Middle frontal gyrus (tissue), 1 donor: ENCODE data around the gene PML.

ENCODE experiments used
- DNase-seq: peaks from one replicate; pipeline ENCODE4 v3.0.0-alpha.2; 2015; ENCODE audit warnings: low spot score; ENCODE audit errors: extremely low spot score

Gene PML

DNA sequence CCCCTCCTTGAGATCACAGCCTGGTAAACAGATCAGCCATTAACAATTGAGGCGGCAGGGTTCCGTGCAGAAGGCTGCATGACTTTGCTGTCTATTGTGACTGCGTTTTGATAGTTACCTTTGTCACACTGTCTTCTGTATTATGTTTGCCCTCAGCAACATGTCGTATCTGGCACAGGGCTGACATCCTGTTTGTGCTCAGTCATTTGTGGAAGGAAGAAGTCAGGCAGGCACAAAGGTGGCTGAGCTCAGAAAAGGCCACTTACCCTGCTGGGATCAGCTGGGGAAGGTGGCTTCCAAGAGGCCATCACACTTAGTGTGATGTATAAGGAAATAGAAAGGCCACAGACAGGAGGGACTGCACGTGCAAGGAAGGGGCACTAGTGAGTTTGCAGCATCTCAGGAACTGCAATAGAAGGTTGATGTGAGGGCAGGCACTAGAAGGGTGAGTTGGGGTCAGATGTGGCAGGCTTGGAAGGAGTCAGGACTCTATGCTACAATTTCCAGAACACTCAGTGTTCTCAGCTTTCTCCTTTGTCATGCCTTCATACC, 13.4 kb downstream of the PML start:
- DNase-seq: no peak

GRCh38 chr15:74008901-74009300, 14.4 kb downstream of the PML start:
- no peak for DNase-seq

GRCh38 chr15:74010929-74011540, 16.5 kb downstream of the PML start:
- no peak for DNase-seq

DNA sequence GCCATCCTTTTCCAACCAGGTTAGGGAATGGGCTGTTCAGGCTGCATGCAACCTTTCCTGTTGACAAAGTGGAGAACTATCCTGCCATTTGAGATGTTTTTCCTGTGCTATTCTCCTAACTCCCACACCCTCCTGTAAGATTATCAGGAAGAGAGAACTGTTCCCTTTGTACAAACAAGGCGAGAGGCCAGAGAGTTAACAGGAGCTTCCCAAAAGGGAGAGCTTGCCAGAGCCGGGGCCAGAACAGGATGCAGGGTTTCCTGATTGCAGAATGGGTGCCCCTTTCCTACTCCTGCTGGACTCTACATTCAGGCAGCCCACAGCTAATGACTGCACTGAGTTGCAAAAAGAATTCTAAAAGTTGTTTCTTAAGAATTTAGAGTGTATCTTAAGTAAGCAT, 17.1 kb downstream of the PML start:
- DNase-seq: no peak

DNA sequence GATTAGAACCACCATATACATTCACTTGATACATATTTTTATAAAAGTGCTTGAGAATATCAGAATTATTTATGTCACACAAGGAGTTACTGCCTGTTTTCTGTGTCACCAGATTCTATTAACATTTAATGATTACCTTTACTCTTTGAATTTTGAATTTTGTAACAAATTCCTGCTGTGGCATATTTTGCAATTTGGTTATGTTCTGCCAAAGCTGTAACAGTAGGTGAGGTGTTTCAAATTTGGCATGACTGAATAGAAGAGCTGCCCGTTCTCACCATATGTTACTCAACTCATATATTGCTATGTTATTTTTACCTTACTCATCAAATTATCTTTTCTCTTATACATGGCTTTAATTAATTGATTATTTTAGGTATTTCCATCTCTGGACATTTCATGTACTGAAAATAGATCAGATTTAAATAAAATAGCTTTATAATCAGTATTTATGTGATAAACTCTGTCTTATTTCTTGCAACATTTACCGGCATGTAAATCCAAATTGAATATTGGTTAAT, 18.9 kb downstream of the PML start:
- no peak for DNase-seq

DNA sequence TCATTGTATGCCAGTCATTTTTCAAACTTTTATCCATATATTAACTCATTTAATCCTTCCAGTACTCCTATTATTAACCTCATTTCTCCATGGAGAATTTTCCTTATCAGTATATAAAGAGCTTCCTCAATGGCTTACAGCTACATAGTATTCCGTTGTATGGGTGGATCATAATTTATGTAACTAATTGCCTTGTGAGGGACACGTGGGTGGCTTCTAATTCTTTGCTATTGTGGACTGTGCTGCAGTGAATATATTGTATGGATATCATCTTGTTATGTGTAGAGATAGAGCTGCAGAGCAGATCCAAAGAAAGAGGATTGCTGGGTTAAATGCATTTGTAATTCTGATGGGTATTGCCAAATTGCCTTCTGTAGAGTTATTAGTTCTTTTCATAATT, 25.2 kb downstream of the PML start:
- no peak for DNase-seq

- DNase-seq: no peak
Measured at GRCh38 chr15:74022706-74023470, 28.4 kb downstream of the PML start.

- DNase-seq: no peak
Measured at GRCh38 chr15:74024687-74025086, 30.2 kb downstream of the PML start.

GRCh38 chr15:74025436-74025835, 30.9 kb downstream of the PML start:
- no peak for DNase-seq

GRCh38 chr15:74027688-74028087, 33.2 kb downstream of the PML start:
- no peak for DNase-seq

DNA sequence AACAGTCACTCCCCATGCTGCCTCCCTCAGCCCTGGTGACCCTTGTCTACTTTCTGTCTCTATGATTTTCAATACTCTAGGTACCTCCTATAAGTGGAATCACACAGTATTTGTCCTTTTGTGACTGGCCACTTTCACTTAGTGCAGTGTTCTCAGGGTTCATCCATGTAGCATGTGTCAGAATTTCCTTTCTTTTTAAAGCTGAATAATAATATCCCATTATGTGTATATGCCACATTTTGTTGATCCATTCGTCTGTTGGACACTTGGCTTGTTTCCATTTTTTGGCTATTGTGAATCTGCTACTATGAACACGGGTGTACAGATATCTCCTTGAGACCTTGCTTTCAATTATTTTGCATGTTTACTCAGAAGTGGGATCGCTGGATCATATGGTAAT, 34.1 kb downstream of the PML start:
- no peak for DNase-seq

DNA sequence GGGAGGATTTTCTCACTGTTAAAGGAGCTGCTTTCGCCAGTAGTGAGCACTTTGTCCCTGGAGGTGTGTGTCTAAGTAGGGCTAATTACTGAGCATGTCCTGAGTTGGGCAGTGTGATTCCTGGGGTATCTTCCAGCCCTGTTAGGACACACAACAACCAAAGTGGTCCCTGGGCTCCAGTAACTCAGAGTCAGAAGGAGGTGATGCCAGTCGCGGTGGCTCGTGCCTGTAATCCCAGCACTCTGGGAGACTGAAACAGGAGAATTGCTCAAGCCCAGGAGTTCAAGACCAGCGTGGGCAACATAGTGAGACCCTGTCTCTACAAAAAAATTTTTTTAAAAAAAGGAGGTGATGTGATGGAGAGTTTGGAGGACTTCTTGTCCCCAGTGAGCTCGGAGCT, 37.5 kb downstream of the PML start:
- no peak for DNase-seq

DNA sequence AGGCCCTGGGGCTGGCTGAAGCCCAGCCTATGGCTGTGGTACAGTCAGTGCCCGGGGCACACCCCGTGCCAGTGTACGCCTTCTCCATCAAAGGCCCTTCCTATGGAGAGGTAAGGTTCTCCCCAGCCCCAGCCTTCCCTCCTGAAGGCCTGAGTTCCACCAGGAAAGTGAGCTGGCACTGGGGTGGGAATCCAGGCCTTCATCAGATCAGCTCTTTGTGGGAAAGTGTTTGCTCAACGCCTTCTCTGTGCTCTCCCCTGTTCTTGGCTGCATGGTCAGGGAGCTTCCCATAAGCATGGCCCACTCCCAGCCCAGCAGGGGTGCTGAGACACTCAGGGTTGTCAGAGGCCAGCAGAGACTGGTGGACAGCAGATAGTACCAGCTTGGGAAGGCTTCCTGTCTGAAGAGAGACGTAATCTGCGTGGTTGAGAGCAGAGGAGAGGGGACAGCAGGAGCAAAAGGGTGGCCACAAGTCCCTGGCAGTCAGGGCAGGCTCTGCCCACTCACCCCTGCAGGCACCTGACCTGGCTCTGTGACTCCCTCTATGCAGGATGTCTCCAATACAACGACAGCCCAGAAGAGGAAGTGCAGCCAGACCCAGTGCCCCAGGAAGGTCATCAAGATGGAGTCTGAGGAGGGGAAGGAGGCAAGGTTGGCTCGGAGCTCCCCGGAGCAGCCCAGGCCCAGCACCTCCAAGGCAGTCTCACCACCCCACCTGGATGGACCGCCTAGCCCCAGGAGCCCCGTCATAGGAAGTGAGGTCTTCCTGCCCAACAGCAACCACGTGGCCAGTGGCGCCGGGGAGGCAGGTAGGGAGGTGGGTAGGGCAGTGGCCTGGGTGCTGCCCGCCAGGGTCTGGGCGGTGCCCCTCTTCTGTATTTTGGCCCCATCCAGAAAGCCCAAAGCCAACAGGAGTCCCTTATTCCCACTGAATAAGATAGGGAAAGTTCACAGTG, 38.4 kb downstream of the PML start:
- DNase-seq: no peak

DNA sequence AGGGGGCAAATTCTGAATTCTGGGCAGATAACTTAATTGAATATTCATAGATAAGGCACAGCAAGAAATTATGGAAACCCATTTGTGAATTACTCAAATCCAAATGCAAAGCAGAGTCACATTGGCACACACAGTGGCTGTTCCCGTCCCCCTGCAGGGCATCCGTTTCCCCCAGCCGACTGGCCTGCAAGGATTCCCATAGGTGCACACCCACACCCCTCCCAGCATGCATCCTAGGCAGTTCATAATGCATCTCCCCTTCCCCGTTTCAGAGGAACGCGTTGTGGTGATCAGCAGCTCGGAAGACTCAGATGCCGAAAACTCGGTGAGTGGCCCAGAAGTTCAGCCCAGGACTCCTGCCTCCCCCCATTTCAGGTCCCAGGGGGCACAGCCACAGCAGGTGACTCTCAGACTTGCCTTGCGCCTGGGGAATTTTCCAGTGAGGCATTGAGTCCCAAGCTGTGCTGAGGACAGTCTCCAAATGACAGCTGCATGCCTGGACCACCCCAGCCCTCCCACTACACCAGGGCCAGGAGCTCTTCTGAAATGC, 39.8 kb downstream of the PML start:
- DNase-seq: no peak

DNA sequence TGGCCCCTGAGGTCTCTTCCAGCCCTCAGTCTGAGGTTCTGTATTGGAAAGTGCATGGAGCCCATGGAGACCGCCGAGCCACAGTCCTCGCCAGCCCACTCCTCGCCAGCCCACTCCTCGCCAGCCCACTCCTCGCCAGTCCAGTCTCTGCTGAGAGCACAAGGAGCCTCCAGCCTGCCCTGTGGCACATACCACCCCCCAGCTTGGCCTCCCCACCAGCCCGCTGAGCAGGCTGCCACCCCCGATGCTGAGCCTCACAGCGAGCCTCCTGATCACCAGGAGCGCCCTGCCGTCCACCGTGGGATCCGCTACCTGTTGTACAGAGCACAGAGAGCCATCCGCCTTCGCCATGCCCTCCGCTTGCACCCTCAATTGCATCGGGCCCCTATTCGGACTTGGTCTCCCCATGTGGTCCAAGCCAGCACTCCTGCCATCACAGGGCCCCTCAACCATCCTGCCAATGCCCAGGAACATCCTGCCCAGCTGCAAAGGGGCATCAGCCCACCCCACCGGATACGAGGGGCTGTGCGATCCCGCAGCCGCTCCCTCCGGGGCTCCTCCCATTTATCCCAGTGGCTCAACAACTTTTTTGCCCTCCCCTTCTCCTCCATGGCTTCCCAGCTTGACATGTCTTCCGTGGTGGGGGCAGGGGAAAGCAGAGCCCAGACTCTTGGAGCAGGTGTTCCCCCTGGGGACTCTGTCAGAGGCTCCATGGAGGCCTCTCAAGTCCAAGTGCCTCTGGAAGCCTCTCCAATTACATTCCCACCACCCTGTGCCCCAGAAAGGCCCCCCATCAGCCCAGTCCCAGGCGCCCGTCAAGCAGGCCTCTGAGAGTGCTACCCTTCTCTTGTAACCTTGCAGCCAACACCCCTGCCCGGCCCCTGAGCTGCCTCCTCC, 40.9 kb downstream of the PML start:
- no peak for DNase-seq

DNA sequence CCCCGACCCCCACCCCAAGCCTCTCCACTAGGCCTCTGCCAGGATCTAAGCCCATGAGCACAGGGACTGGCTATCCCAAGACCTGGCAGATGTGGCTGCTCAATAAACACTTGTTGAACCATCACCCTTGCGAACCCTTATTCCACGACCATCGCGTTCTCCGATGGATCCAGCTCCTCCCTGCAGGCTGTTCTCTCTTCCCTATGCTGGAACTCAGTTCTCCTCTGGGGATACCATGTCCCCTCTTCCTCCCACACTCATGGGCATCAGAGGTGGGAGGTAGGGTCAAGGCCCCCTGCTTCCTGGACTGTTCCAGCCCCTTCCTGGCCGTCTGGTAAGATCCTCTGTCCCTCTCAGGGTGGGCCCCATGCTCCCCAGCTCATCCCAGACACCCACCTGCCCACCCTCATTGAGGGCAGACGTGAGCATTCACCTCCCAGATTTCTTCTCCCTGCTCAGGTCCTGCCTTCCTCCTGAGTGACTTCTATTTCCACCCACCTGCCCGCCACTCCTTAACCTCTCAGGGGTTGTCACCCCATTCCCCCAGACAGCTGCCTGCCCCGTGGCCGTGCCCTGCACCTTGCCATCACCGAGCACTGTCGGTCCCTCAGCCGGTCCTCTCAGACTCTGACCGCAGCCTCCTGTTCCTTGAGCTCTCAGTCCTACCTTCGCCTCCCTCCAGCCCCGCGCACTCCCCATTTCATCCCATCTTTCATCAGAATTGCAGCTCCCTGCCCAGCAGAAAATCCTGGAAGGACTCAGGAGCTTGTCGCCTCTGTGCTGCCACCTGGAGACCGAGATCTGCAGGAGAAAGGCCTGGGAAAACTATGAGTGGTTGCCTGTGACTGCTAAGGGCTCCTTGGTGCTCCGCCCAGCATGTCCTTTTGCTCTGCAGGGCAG, 42.0 kb downstream of the PML start:
- no peak for DNase-seq

DNA sequence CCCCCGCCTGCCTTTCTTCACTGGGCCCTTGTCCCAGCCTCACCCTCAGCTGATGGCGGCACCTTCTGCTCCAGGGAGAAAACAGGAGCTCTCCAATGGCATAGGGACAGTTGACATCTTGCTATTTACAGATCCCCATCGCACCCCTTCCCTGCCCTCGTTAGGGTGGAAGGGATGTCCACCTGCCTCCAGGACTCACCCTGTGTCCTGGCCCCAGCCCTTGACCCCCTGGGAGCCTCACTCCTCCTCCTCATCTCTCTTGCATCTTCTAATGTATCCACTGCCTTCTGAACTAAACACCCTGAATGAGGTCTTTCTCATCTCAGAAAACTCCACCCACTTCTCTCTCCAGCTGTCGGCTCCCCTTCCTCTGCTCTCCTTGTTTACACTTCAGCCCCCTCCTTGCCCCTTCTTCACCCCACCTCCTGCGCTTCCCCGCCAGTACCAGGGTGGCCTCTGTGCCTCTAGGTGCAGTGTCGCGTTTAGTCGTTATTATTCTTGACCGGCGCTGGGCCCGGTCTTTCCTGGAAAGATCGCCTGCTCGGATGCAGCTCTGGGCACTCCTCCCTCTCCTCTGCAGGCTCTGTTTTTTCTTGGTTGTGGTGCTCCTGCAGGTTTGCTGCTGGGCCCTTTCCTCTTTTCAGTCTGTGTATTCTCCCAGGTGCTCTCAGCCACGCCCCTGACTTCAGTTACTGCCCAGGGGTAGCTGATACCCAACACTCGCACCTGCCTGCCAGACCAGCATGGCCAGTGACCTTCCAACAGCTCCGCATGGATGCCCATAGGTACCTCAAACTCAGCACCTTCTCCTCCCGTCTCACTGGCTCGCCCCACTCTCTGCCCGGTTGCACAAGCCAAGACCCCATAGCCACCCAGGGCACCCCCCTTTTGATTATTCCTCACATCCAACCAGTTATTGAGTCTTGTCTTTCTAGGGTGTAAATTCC, 42.9 kb downstream of the PML start:
- no peak for DNase-seq
